Sigmoid colon (tissue), 7 donors: ENCODE measurements around the gene VWA3A. TPM values are rescaled to one million over a fixed set of nuclear protein-coding genes. Genes with fewer than 3 reads are reported as not detected.

Experiments used
- DNase-seq: peaks from one replicate; pipeline ENCODE4 v3.0.0-alpha.2; 2019
- H3K27ac ChIP-seq, 4 donors: fragments of 200-600 bp; sonication (generic); one replicate each; pipeline ENCODE4 v1.5.1; 2016 to 2019; ENCODE audit warnings: mild to moderate bottlenecking in 1 of 4
- H3K27me3 ChIP-seq, 3 donors: fragments of 200-600 bp; sonication (generic); one replicate each; pipeline ENCODE4 v1.5.1; 2019; ENCODE audit warnings: mild to moderate bottlenecking in 1 of 3
- H3K36me3 ChIP-seq, 4 donors: fragments of 200-600 bp; sonication (generic); one replicate each; pipeline ENCODE4 v1.5.1; 2016 to 2019
- H3K4me1 ChIP-seq, 4 donors: fragments of 200-600 bp; sonication (generic); one replicate each; pipeline ENCODE4 v1.5.1; 2017 to 2019
- H3K4me3 ChIP-seq, 4 donors: fragments of 200-600 bp; sonication (generic); one replicate each; pipeline ENCODE4 v1.5.1; 2017 to 2019; ENCODE audit warnings: mild to moderate bottlenecking in 2 of 4, moderate library complexity in 1 of 4
- H3K9me3 ChIP-seq, 4 donors: fragments of 200-600 bp in 3 of 4; sonication (generic) in 3 of 4; one replicate each; pipeline versions ENCODE4 v1.5.1 to v1.6.1; 2013 to 2019
- EP300 ChIP-seq, 4 donors: sonication (generic); formaldehyde crosslinking; IDR thresholded peaks; one replicate each; pipeline ENCODE4 v1.6.1; 2017; ENCODE audit warnings: antibody characterized with exemption in 4 of 4
- POLR2A ChIP-seq, 2 donors: fragments of 450-650 bp; IDR thresholded peaks; one replicate each; pipeline ENCODE4 v1.6.1; 2016; ENCODE audit warnings: antibody characterized with exemption in 2 of 2, mild to moderate bottlenecking in 2 of 2, moderate library complexity in 2 of 2
- POLR2AphosphoS5 ChIP-seq, 4 donors: sonication (generic); formaldehyde crosslinking; IDR thresholded peaks; one replicate each; pipeline ENCODE4 v1.6.1; 2017; ENCODE audit warnings: antibody characterized with exemption in 4 of 4
- WGBS, 2 donors: extraction: QIAGEN DNeasy Blood & Tissue Kit; methylation state at CpG; one replicate each; pipeline ENCODE4 v1.1.7; 2013; 5-methylcytosine and 5-hydroxymethylcytosine counted together
- intact Hi-C: fragments of 100-400 bp; cut with DNase I; formaldehyde crosslinking; loops from one replicate; pipeline ENCODE4 v1.15.1; 2023
- polyA plus RNA-seq, 3 donors: library from polyadenylated mRNA; stranded (reverse); fragments of 200-250 nt; gene quantifications; one replicate each; pipeline ENCODE4 v1.2.3, GENCODE V29; 2013
- total RNA-seq, 4 donors: library from RNA; depleted of rRNA; stranded (reverse); fragments of >200 nt; gene quantifications; one replicate each; pipeline ENCODE4 v1.1.0, GENCODE V29; 2016
- TF ChIP-seq, protein P1 (sequence below), 4 experiments: fragments of 450-650 bp in 3 of 4; fragments of 200-600 bp in 1 of 4; IDR thresholded peaks; one replicate each; pipeline ENCODE4 v1.5.1; 2016 to 2019; ENCODE audit warnings: antibody characterized with exemption in 4 of 4, mild to moderate bottlenecking in 3 of 4, moderate library complexity in 2 of 4
- donor health status: healthy with polysubstance abuse.
- donor health status: Bipolar disorder and iron deficiency.
- donor health status: healthy.

The VWA3A gene
- total and polyA plus RNA-seq, 7 donors: under 0.01 to 0.55 (median 0.07) TPM; not detected in 4

- no peak for DNase-seq
- peaks cover 0 to 17% (median 0%) of the 10 kb centered on the region in 3 donors for H3K27me3 ChIP-seq
- H3K4me3 ChIP-seq: no peak overlapping the region
- WGBS, 2 donors: 74 to 81% methylated on average over 3 of the region's 3 CpGs
- H3K27ac ChIP-seq: no peak overlapping the region
- no peaks in the 10 kb centered on the region for H3K36me3 ChIP-seq
- TF ChIP-seq, protein P1, sequence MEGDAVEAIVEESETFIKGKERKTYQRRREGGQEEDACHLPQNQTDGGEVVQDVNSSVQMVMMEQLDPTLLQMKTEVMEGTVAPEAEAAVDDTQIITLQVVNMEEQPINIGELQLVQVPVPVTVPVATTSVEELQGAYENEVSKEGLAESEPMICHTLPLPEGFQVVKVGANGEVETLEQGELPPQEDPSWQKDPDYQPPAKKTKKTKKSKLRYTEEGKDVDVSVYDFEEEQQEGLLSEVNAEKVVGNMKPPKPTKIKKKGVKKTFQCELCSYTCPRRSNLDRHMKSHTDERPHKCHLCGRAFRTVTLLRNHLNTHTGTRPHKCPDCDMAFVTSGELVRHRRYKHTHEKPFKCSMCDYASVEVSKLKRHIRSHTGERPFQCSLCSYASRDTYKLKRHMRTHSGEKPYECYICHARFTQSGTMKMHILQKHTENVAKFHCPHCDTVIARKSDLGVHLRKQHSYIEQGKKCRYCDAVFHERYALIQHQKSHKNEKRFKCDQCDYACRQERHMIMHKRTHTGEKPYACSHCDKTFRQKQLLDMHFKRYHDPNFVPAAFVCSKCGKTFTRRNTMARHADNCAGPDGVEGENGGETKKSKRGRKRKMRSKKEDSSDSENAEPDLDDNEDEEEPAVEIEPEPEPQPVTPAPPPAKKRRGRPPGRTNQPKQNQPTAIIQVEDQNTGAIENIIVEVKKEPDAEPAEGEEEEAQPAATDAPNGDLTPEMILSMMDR (IDR thresholded peaks at IDR 0.05): no peak
- TF ChIP-seq POLR2A (IDR thresholded peaks at IDR 0.05) (no peak), POLR2AphosphoS5 (IDR thresholded peaks at IDR 0.05) (no peak), EP300 (IDR thresholded peaks at IDR 0.05) (no peak)
- intact Hi-C loops: no loop called here
- no peaks in the 10 kb centered on the region for H3K9me3 ChIP-seq
- peaks cover 0 to 7% (median 0%) of the 10 kb centered on the region in 4 donors for H3K4me1 ChIP-seq
These were observed 1.7 kb downstream of the VWA3A start for GRCh38 chr16:22093996-22094395.

GRCh38 chr16:22098405-22099255 lies 6.3 kb downstream of the VWA3A start:
- H3K4me3 ChIP-seq: no peak overlapping the region
- TF ChIP-seq EP300 (IDR thresholded peaks at IDR 0.05): no peak
- TF ChIP-seq, protein P1 (IDR thresholded peaks at IDR 0.05): peak in 3 of 4 experiments; percentile 3 to 34 (median 27)
- DNase-seq: no peak
- no peaks in the 10 kb centered on the region for H3K9me3 ChIP-seq
- no peaks in the 10 kb centered on the region for H3K4me1 ChIP-seq
- 44 to 54% methylated on average over 8 of the region's 8 CpGs for WGBS, 2 donors
- H3K27me3 ChIP-seq: peaks cover 0 to 17% (median 0%) of the 10 kb centered on the region in 3 donors
- no peak overlapping the region for H3K27ac ChIP-seq
- no peaks in the 10 kb centered on the region for H3K36me3 ChIP-seq
- intact Hi-C loops: loop anchor here (1.0 kb wide), 1 partner anchor 97 kb away; the partner anchor contains the start of gene PDZD9

DNA sequence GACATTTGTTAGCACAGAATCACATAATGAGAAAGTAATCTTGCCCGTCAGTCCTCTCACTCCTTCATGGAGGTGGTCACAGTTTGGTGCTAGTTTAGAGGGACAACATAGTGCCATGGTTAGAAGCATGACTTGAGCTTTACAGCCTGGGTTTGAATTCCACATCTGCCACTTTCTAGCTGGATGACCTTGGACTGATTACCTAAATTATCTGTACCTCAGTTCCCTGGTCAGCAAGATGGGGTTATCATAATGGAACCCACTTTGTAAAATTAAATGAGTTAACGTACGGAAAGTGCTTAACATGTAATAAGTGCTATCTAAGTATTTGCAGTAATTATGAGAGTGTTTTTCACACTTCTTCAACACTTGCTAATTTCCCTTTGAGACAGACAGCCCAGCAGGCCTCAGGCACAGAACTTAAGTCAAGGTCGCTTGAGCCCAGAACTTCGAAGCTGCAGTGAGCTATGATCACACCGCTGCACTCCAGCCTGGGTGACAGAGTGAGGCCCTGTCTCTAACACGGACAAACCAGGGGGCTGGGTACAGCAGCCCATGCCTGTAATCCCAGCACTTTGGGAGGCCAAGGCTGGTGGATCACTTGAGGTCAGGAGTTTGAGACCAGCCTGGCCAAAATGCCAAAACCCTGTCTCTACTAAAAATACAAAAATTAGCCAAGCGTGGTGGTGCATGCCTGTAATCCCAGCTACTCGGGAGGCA lies 7.1 kb downstream of the VWA3A start:
- peaks cover 0 to 17% (median 0%) of the 10 kb centered on the region in 3 donors for H3K27me3 ChIP-seq
- WGBS, 2 donors: 82 to 84% methylated on average over 9 of the region's 9 CpGs
- no peak for DNase-seq

DNA sequence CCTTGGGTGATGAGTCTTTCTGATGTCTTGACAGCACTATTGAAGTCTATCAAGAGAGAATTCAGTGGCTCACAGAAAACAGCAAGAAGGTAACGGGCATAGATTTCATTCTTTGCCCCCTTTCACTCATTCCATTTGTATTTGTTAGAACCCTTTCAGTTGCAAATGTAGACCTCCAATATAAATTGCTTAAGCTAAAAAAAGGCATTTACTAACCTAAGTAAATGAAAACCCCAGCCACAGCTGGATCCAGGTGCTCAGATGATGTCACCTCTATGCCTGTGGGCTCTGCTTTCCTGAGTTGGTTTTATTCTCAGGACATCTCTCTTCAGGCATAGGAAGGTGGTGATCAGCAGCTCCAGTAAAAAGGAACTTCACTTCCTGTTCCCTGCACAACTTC lies 11.1 kb downstream of the VWA3A start:
- TF ChIP-seq, protein P1 (IDR thresholded peaks at IDR 0.05): no peak
- TF ChIP-seq POLR2AphosphoS5 (IDR thresholded peaks at IDR 0.05) (no peak), EP300 (IDR thresholded peaks at IDR 0.05) (no peak), POLR2A (IDR thresholded peaks at IDR 0.05) (no peak)
- Histone ChIP-seq H3K4me3 (no peak overlapping the region), H3K36me3 (no peaks in the 10 kb centered on the region), H3K4me1 (no peaks in the 10 kb centered on the region), H3K27me3 (peaks cover 0 to under 1% (median 0%) of the 10 kb centered on the region in 3 donors), H3K27ac (no peak overlapping the region), H3K9me3 (no peaks in the 10 kb centered on the region)
- intact Hi-C loops: no loop called here
- 90 to 95% methylated on average over 1 of the region's 1 CpG for WGBS, 2 donors
- no peak for DNase-seq

More for the DNA sequence above, 7.1 kb downstream of the VWA3A start:
- Histone ChIP-seq H3K4me1 (no peaks in the 10 kb centered on the region), H3K27ac (no peak overlapping the region), H3K4me3 (no peak overlapping the region), H3K9me3 (no peaks in the 10 kb centered on the region), H3K36me3 (no peaks in the 10 kb centered on the region)
- intact Hi-C loops: loop anchor here (1.0 kb wide), 1 partner anchor 98 kb away; the partner anchor contains the start of gene PDZD9
- TF ChIP-seq EP300 (IDR thresholded peaks at IDR 0.05): no peak
- TF ChIP-seq, protein P1 (IDR thresholded peaks at IDR 0.05): peak in 2 of 4 experiments; percentile 3 to 4
